Measurements from ENCODE around the gene SPEN. TPM values are rescaled to one million over a fixed set of nuclear protein-coding genes. Genes with fewer than 3 reads are reported as not detected.
A peak's percentile ranks its signal among the peaks of the same experiment; 100 is the strongest.

The SPEN gene
- total and polyA plus RNA-seq, 2 of the 13 experiments (the other 11 are each of a cell fraction or from before 2014, with no cell fraction given) = 4.8 to 14.0 TPM

DNA sequence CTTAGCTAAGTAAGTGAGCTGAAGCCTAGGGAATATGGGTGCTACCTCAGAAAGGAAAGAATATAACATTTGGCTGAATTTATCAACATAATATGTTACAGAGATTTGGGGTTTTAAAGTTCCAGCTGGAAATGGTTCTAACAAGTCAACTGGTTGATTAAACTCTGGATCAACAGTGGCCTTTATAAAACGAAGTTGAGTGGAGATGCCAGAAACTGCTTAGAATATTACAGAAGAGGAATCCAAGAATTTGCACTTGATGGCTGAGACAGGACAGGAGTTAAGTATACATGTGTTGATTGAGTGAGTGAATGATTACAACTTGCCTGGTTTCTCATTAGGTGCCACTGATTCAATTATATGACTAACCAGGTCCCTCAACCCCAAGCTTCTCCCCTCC lies 135.8 kb downstream of the SPEN start:
- intact Hi-C loops (cut with micrococcal nuclease; ENCODE audit: unreplicated experiment) = no loop called here
- no TSS peak for BruUV-seq (replicated peaks)

DNA sequence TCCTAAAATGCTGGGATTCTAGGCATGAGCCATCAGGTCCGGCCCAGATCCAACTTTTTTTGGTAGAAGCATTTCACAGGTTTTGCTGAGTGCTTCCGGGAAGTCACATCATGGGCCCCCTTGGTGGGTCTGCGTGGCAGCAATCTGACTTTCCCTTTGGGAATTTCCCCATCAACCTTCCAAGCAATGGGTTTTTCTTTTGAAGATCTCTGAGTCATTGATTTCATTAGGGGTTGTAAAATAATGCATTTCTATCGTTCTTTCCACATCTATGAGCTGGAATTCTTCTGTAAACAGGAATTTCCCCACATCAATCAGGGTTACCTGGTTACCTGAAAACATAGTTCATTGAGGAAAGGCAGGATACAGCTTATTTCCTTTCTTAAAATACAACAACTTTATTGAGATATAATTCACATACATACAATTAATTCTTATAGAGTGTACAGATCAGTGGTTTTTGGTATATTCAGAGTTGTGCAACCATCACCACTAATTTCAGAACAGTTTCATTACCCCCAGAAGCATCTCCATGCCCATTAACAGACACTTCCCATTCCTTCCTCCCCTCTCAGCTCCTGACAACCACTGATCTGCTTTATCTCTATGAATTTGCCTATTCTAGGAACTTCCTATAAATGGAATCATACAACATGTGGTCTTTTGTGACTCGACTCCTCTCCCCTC lies 138.2 kb downstream of the SPEN start:
- ATAC-seq (no peak), DNase-seq (ENCODE audit: low spot score) (peak; percentile 24), FAIRE-seq (no peak)
- Histone ChIP-seq H3K27me3 (ENCODE audit: control insufficient read depth in 1 of 2, insufficient read depth in 2 of 2, low read length in 2 of 2) (peaks cover 1 to 16% of the 10 kb centered on the region in 2 experiments; a peak in 3 of 5 replicates), H3K4me1 (ENCODE audit: insufficient read depth, low read length) (peaks cover 29% of the 10 kb centered on the region), H3K4me2 (ENCODE audit: low read depth, low read length) (no peak overlapping the region), H3K36me3 (replicated peaks in 1 of 2; ENCODE audit: control insufficient read depth in 1 of 2, insufficient read depth in 2 of 2, low read length in 2 of 2) (no peaks in the 10 kb centered on the region), H3K79me2 (ENCODE audit: insufficient read depth, low read length) (no peaks in the 10 kb centered on the region), H4K20me1 (ENCODE audit: insufficient read depth, low read length) (no peaks in the 10 kb centered on the region), H3K27ac (ENCODE audit: extremely low read length, insufficient read depth, low read length) (no peak overlapping the region), H3K4me3 (replicated peaks in 1 of 3; ENCODE audit: insufficient read depth in 1 of 3, low read depth in 2 of 3, low read length in 3 of 3) (no peak overlapping the region), H3K9ac (ENCODE audit: insufficient read depth, low read depth, low read length) (no peak overlapping the region), H2AFZ (ENCODE audit: low read length) (no peak overlapping the region), H3K9me3 (ENCODE audit: low read length) (peaks cover 7% of the 10 kb centered on the region)
- CTCF ChIA-PET (ENCODE audit: low intra/inter-chr PET ratio, low total read pairs) = no interaction called here
- intact Hi-C loops (cut with micrococcal nuclease; ENCODE audit: unreplicated experiment) = no loop called here
- BruUV-seq (replicated peaks) = no TSS peak
- POLR2A ChIA-PET = no interaction called here
- 3% methylated on average over 5 of the region's 5 CpGs for WGBS (ENCODE audit: low lambda C conversion rate)
- in situ Hi-C loops (cut with HindIII; ENCODE audit: extremely low pct_ligation_motif_present, low pct_unique_long_range_greater_than_20kb) = no loop called here
- TF ChIP-seq ZFP1 (CRISPR knock-in tag; IDR thresholded peaks at IDR 0.05) (no peak), ZNF362 (CRISPR knock-in tag; IDR thresholded peaks at IDR 0.05; ENCODE audit: borderline replicate concordance) (no peak), EP300 (IDR thresholded peaks at IDR 0.05; ENCODE audit: low read depth in 2 of 2, low read length in 2 of 2) (peak in 1 of 2 experiments; percentile 25; a peak in 1 of 4 replicates), EP300 (CRISPR knock-in tag; IDR thresholded peaks at IDR 0.05; ENCODE audit: borderline replicate concordance) (no peak), ZNF224 (CRISPR knock-in tag; IDR thresholded peaks at IDR 0.05) (no peak)
- TF ChIP-seq, protein P1, sequence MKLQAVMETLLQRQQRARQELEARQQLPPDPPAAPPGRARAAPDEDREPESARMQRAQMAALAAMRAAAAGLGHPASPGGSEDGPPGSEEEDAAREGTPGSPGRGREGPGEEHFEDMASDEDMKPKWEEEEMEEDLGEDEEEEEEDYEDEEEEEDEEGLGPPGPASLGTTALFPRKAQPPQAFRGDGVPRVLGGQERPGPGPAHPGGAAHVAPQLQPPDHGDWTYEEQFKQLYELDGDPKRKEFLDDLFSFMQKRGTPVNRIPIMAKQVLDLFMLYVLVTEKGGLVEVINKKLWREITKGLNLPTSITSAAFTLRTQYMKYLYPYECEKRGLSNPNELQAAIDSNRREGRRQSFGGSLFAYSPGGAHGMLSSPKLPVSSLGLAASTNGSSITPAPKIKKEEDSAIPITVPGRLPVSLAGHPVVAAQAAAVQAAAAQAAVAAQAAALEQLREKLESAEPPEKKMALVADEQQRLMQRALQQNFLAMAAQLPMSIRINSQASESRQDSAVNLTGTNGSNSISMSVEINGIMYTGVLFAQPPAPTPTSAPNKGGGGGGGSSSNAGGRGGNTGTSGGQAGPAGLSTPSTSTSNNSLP (IDR thresholded peaks at IDR 0.05; ENCODE audit: low read depth, low read length) = peak; percentile 42; the same call in 1 of the 2 replicates

More for the DNA sequence above, 135.8 kb downstream of the SPEN start:
- no peak for ATAC-seq
- TF ChIP-seq, protein P2, sequence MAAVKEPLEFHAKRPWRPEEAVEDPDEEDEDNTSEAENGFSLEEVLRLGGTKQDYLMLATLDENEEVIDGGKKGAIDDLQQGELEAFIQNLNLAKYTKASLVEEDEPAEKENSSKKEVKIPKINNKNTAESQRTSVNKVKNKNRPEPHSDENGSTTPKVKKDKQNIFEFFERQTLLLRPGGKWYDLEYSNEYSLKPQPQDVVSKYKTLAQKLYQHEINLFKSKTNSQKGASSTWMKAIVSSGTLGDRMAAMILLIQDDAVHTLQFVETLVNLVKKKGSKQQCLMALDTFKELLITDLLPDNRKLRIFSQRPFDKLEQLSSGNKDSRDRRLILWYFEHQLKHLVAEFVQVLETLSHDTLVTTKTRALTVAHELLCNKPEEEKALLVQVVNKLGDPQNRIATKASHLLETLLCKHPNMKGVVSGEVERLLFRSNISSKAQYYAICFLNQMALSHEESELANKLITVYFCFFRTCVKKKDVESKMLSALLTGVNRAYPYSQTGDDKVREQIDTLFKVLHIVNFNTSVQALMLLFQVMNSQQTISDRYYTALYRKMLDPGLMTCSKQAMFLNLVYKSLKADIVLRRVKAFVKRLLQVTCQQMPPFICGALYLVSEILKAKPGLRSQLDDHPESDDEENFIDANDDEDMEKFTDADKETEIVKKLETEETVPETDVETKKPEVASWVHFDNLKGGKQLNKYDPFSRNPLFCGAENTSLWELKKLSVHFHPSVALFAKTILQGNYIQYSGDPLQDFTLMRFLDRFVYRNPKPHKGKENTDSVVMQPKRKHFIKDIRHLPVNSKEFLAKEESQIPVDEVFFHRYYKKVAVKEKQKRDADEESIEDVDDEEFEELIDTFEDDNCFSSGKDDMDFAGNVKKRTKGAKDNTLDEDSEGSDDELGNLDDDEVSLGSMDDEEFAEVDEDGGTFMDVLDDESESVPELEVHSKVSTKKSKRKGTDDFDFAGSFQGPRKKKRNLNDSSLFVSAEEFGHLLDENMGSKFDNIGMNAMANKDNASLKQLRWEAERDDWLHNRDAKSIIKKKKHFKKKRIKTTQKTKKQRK (IDR thresholded peaks at IDR 0.05; ENCODE audit: low read length) = no peak
- H3K4me2 ChIP-seq (ENCODE audit: low read depth, low read length) = 0 out of 2 replicates have a peak overlapping the region, but pooled peaks have one; percentile 9
- CTCF ChIA-PET (ENCODE audit: low intra/inter-chr PET ratio, low total read pairs) = no interaction called here
- POLR2A ChIA-PET = no interaction called here
- H3K4me1 ChIP-seq (ENCODE audit: insufficient read depth, low read length) = peaks cover 40% of the 10 kb centered on the region
- no peak overlapping the region for H3K27ac ChIP-seq (ENCODE audit: extremely low read length, insufficient read depth, low read length)
- WGBS (ENCODE audit: low lambda C conversion rate) = 0% methylated on average over 1 of the region's 1 CpG
- no peaks in the 10 kb centered on the region for H4K20me1 ChIP-seq (ENCODE audit: insufficient read depth, low read length)
- in situ Hi-C loops (cut with HindIII; ENCODE audit: extremely low pct_ligation_motif_present, low pct_unique_long_range_greater_than_20kb) = no loop called here
- H3K36me3 ChIP-seq (replicated peaks in 1 of 2; ENCODE audit: control insufficient read depth in 1 of 2, insufficient read depth in 2 of 2, low read length in 2 of 2) = no peaks in the 10 kb centered on the region
- FAIRE-seq = no peak
- H3K9ac ChIP-seq (ENCODE audit: insufficient read depth, low read depth, low read length) = no peak overlapping the region
- H3K4me3 ChIP-seq (replicated peaks in 1 of 3; ENCODE audit: insufficient read depth in 1 of 3, low read depth in 2 of 3, low read length in 3 of 3) = no peak overlapping the region
- DNase-seq (ENCODE audit: low spot score) = no peak
- no peak overlapping the region for H2AFZ ChIP-seq (ENCODE audit: low read length)
- H3K79me2 ChIP-seq (ENCODE audit: insufficient read depth, low read length) = no peaks in the 10 kb centered on the region
- no peaks in the 10 kb centered on the region for H3K27me3 ChIP-seq (ENCODE audit: control insufficient read depth in 1 of 2, insufficient read depth in 2 of 2, low read length in 2 of 2)
- peaks cover 7% of the 10 kb centered on the region for H3K9me3 ChIP-seq (ENCODE audit: low read length)
